GM12891 (cell line): ENCODE measurements around the gene WFDC5.

Experiments used
- PAX5 ChIP-seq: IDR thresholded peaks from 2 replicates; pipeline ENCODE4 v1.6.1; 2011; ENCODE audit warnings: low read length, moderate library complexity, mild to moderate bottlenecking; ENCODE audit not compliant: insufficient read depth, severe bottlenecking
- POLR2A ChIP-seq: IDR thresholded peaks from 2 replicates; pipeline ENCODE4 v1.6.1; 2011; ENCODE audit warnings: low read depth, low read length, control low read depth
- POLR2AphosphoS5 ChIP-seq: IDR thresholded peaks from 2 replicates; pipeline ENCODE4 v1.6.1; 2011; ENCODE audit warnings: low read depth, low read length, control low read depth
- POU2F2 ChIP-seq: IDR thresholded peaks from 2 replicates; pipeline ENCODE4 v1.6.1; 2011; ENCODE audit warnings: low read depth, mild to moderate bottlenecking, control low read depth, low read length, moderate library complexity
- SPI1 ChIP-seq: IDR thresholded peaks from 2 replicates; pipeline ENCODE4 v1.6.1; 2011; ENCODE audit warnings: low read depth, low read length, control low read depth
- TAF1 ChIP-seq: IDR thresholded peaks from 2 replicates; pipeline ENCODE4 v1.6.1; 2011; ENCODE audit warnings: low read depth, low read length, control low read depth

DNA sequence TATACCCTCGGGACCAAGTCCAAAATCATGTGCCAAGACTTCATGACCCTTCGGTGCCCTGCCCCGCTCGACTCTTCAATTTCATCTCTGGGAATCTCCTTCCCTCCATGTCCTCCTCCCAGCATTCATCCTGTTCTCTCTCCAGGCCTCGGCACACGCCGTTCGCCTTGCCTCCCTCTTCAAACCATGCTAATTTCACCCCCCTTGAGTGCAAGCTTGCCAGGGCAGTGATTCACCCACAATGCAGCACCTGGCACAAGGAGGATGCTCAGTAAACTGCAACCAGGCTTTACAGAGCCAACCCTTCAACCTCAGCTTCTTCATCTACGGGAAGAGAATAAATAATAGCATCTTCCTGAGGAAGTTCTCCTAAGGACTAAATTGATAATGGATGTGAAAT, 18.2 kb downstream of the WFDC5 start:
- TF ChIP-seq POLR2A = no peak
- no peak for TF ChIP-seq POLR2AphosphoS5
- no peak for TF ChIP-seq TAF1
- no peak for TF ChIP-seq SPI1
- TF ChIP-seq POU2F2 = no peak
- TF ChIP-seq PAX5 = no peak
